Lung (tissue), 12 donors: Measurements from ENCODE around the gene TBC1D5. TPM values are rescaled to one million over a fixed set of nuclear protein-coding genes. Genes with fewer than 3 reads are reported as not detected.

ENCODE experiments used
- ATAC-seq: fragments of 200-7000 bp; cut with Tn5 transposase; one replicate; pipeline ENCODE4 v1.9.1; 2020; ENCODE audit warnings: moderate number of reproducible peaks; ENCODE audit not compliant: insufficient read depth, low FRiP score
- DNase-seq, 3 donors: peaks; one replicate each; pipeline ENCODE4 v3.0.0-alpha.2; 2013 to 2017
- H3K27ac ChIP-seq, 2 donors: one replicate each; pipeline ENCODE4 v1.5.1; 2013; ENCODE audit warnings: mild to moderate bottlenecking in 2 of 2, moderate library complexity in 2 of 2, control low read depth in 1 of 2, inconsistent platforms in 1 of 2, low read depth in 1 of 2, low read length in 1 of 2
- H3K27me3 ChIP-seq, 3 donors: one replicate each; pipeline ENCODE4 v1.5.1; 2013; ENCODE audit warnings: low read length in 2 of 3; ENCODE audit not compliant: control insufficient read depth in 3 of 3, insufficient read depth in 3 of 3
- H3K36me3 ChIP-seq, 4 donors: one replicate each; pipeline ENCODE4 v1.5.1; 2013; ENCODE audit warnings: low read length in 4 of 4, mild to moderate bottlenecking in 1 of 4, moderate library complexity in 1 of 4; ENCODE audit not compliant: control insufficient read depth in 4 of 4, insufficient read depth in 4 of 4
- H3K4me1 ChIP-seq, 5 donors: one replicate each; pipeline ENCODE4 v1.5.1; 2013; ENCODE audit warnings: low read length in 5 of 5, mild to moderate bottlenecking in 2 of 5, moderate library complexity in 1 of 5; ENCODE audit not compliant: control insufficient read depth in 5 of 5, insufficient read depth in 5 of 5
- H3K4me3 ChIP-seq: one replicate; pipeline ENCODE4 v1.5.1; 2013; ENCODE audit warnings: mild to moderate bottlenecking, control low read depth, moderate library complexity
- H3K9ac ChIP-seq, 2 donors: one replicate each; pipeline ENCODE4 v1.5.1; 2013; ENCODE audit warnings: low read length in 2 of 2, control low read depth in 1 of 2; ENCODE audit not compliant: insufficient read depth in 1 of 2
- H3K9me3 ChIP-seq, 4 donors: one replicate each; pipeline ENCODE4 v1.5.1; 2013; ENCODE audit warnings: low read length in 3 of 4, mild to moderate bottlenecking in 1 of 4, moderate library complexity in 1 of 4; ENCODE audit not compliant: control insufficient read depth in 4 of 4, insufficient read depth in 3 of 4
- WGBS, 2 donors: extraction: QIAGEN DNeasy Blood & Tissue Kit; methylation state at CpG; one replicate each; pipeline ENCODE4 v1.1.7; 2013; 5-methylcytosine and 5-hydroxymethylcytosine counted together
- polyA plus RNA-seq, 2 donors: library from polyadenylated mRNA; stranded (reverse); fragments of 200-250 nt; gene quantifications; one replicate each; pipeline ENCODE4 v1.2.1, GENCODE V29; 2013
- total RNA-seq, 2 donors: library from RNA; depleted of rRNA in 1 of 2; stranded (reverse); fragments of >200 nt in 1 of 2; gene quantifications; one replicate each; pipeline ENCODE4 v1.2.1, GENCODE V29; 2014 to 2021
- TF ChIP-seq, protein P1 (sequence below): IDR thresholded peaks from 2 replicates; pipeline ENCODE4 v1.5.1; 2012; ENCODE audit warnings: mild to moderate bottlenecking; ENCODE audit errors: control extremely low read depth, extremely low read depth
- donor health status: control.
- donor health status: control.
- donor health status: Bipolar disorder and iron deficiency.
- donor health status: healthy.
- donor health status: DM: yes; HTN: yes; CAD: no.

The TBC1D5 gene
- total and polyA plus RNA-seq, 4 donors = 8.7 to 111 (median 39.6) TPM

DNA sequence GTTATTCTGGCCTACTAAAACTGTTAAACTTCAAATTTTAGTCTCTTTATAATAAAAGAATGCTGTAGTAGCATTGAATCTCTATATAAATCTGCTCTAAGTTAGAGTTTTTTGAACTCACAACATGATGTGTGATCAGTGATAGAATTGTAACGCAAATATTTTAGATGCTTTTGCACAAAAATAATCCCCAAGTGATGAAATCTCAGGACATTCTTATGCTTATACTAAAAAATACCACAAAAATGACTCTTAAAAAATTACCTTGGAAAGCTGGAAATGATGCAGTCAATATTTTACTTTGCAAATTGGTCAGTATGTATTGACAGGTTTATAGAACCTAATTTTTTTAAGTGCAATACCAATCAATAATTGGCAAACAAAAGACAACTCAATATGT, 375.3 kb downstream of the TBC1D5 start:
- H3K4me3 ChIP-seq = no peak overlapping the region
- 97 to 98% methylated on average over 1 of the region's 1 CpG for WGBS, 2 donors
- no peak for ATAC-seq
- H3K4me1 ChIP-seq = no peaks in the 10 kb centered on the region
- H3K36me3 ChIP-seq = peaks cover 2 to 9% (median 5%) of the 10 kb centered on the region in 4 donors
- H3K27me3 ChIP-seq = no peaks in the 10 kb centered on the region
- H3K9ac ChIP-seq = no peak overlapping the region
- TF ChIP-seq, protein P1, sequence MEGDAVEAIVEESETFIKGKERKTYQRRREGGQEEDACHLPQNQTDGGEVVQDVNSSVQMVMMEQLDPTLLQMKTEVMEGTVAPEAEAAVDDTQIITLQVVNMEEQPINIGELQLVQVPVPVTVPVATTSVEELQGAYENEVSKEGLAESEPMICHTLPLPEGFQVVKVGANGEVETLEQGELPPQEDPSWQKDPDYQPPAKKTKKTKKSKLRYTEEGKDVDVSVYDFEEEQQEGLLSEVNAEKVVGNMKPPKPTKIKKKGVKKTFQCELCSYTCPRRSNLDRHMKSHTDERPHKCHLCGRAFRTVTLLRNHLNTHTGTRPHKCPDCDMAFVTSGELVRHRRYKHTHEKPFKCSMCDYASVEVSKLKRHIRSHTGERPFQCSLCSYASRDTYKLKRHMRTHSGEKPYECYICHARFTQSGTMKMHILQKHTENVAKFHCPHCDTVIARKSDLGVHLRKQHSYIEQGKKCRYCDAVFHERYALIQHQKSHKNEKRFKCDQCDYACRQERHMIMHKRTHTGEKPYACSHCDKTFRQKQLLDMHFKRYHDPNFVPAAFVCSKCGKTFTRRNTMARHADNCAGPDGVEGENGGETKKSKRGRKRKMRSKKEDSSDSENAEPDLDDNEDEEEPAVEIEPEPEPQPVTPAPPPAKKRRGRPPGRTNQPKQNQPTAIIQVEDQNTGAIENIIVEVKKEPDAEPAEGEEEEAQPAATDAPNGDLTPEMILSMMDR = no peak
- DNase-seq = no peak
- H3K27ac ChIP-seq = no peak overlapping the region
- H3K9me3 ChIP-seq = no peaks in the 10 kb centered on the region

DNA sequence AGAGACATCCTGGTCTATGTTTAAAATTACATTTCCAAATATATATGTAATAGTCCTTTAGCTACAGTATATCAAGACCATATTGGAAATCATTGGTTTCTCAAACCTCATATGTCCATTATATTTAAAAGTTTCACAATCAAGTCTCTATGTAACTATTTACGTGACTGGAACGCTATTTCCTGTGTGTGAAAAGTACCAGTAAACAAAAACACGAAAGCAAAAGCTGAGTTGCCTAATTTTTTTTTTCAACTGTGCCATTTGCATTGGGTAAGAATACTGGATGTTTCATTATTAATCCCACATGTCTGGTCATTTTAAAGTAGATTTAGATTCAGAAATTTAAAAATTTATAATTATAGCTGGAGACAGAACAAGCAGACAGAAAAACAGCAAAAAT, 381.4 kb downstream of the TBC1D5 start:
- 61 to 69% methylated on average over 3 of the region's 3 CpGs for WGBS, 2 donors

DNA sequence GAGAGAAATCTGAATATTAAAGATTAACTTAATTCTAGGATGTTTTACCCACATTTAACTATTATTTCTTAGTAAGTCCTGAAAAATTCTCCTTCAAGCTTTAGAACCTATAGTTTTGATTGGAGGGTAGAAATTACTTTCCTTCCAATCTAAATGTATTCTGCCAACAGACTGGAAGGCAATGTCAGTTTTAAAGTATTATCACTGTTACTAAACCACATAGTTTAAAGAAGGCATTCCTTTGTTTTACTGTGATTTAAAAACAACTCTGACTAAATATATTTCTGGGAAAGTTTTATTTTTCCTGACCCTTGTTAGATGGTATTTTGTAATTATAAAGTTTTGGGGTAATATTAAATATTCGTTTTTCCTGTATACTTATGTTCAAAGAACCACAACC, 382.5 kb downstream of the TBC1D5 start:
- WGBS, 2 donors = 82 to 84% methylated on average over 1 of the region's 1 CpG
- TF ChIP-seq, protein P1 = no peak
- H3K4me1 ChIP-seq = peaks cover 0 to 3% (median 0%) of the 10 kb centered on the region in 5 donors
- no peak overlapping the region for H3K4me3 ChIP-seq
- no peaks in the 10 kb centered on the region for H3K9me3 ChIP-seq
- no peak overlapping the region for H3K9ac ChIP-seq
- H3K36me3 ChIP-seq = no peaks in the 10 kb centered on the region
- no peak for ATAC-seq
- H3K27ac ChIP-seq = no peak overlapping the region
- H3K27me3 ChIP-seq = no peaks in the 10 kb centered on the region
- DNase-seq = no peak

More for the DNA sequence above, 381.4 kb downstream of the TBC1D5 start:
- DNase-seq (peak in 1 of 3 donors; percentile 22), ATAC-seq (no peak)
- Histone ChIP-seq H3K36me3 (no peaks in the 10 kb centered on the region), H3K4me1 (no peaks in the 10 kb centered on the region), H3K27me3 (no peaks in the 10 kb centered on the region), H3K9ac (no peak overlapping the region), H3K27ac (no peak overlapping the region), H3K4me3 (no peak overlapping the region), H3K9me3 (no peaks in the 10 kb centered on the region)
- TF ChIP-seq, protein P1 = no peak
